ENCODE results near the gene PCBP3. TPM values are rescaled to one million over a fixed set of nuclear protein-coding genes. Genes with fewer than 3 reads are reported as not detected.

Gene PCBP3
- polyA plus RNA-seq, 1 donor (not counting 4 experiments of a cell fraction or from before 2014, with no cell fraction given), result 0.25 TPM

DNA sequence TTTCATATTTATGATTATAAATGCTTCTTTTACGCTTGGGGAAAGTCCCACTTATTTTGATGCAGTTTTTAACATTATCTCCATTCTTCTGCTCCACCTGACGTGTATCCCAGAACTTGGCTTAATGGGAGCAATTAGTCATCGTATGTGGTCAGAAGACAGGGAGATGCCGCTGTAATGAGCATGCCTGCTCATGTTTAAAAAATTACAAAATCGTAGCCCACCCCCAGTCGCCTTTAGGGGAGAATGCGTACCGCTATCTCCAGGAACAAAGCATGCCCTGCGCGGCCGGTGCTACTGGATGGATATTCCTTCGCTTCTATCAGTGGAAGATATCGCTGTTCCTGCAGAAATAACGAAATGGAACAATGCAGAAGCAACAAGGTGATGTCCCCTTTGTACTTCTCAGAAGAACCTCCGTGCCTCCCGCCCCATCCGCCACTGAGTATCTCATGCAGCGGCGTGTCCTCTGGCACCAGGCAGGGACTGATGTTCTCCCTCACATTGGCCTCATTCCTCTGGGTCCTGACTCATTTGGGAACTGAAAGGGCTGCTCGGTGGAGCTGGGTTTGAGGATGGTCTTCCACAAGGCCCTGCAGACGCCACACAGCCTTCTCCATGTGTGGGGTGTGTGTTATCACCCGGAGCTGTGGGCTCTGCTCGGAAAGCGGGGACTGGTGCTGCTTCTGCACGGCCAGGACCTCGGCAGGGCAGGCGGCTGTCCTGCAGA lies 221.7 kb downstream of the PCBP3 start:
- peaks cover 29% of the 10 kb centered on the region for H3K4me1 ChIP-seq (ENCODE audit: control insufficient read depth, extremely low read depth, insufficient read depth, low read length)
- peak overlapping the region; percentile 83 for H3K4me2 ChIP-seq (ENCODE audit: control insufficient read depth, extremely low read depth, insufficient read depth, low read depth, low read length)
- peak overlapping the region; percentile 24 for H3K9ac ChIP-seq (ENCODE audit: control insufficient read depth, extremely low read depth, insufficient read depth, low read length)
- peak; percentile 95 for FAIRE-seq
- dilution Hi-C loops (cut with MboI; ENCODE audit: extremely low pct_ligation_motif_present, low sequenced_read_pairs), result no loop called here
- DNase-seq (ENCODE audit: low read depth, low spot score), result peak; percentile 80
- H2AFZ ChIP-seq (ENCODE audit: control insufficient read depth, low read length), result peak overlapping the region; percentile 76
- no peaks in the 10 kb centered on the region for H4K20me1 ChIP-seq (ENCODE audit: control insufficient read depth, extremely low read depth, insufficient read depth, low read length)
- no peaks in the 10 kb centered on the region for H3K79me2 ChIP-seq (ENCODE audit: control insufficient read depth, insufficient read depth, low read length)
- no peaks in the 10 kb centered on the region for H3K9me3 ChIP-seq (ENCODE audit: control insufficient read depth, low read depth, low read length)
- no peaks in the 10 kb centered on the region for H3K36me3 ChIP-seq (ENCODE audit: control insufficient read depth in 2 of 2, extremely low read depth in 1 of 2, insufficient read depth in 2 of 2, low read length in 2 of 2)
- TF ChIP-seq, protein P1, sequence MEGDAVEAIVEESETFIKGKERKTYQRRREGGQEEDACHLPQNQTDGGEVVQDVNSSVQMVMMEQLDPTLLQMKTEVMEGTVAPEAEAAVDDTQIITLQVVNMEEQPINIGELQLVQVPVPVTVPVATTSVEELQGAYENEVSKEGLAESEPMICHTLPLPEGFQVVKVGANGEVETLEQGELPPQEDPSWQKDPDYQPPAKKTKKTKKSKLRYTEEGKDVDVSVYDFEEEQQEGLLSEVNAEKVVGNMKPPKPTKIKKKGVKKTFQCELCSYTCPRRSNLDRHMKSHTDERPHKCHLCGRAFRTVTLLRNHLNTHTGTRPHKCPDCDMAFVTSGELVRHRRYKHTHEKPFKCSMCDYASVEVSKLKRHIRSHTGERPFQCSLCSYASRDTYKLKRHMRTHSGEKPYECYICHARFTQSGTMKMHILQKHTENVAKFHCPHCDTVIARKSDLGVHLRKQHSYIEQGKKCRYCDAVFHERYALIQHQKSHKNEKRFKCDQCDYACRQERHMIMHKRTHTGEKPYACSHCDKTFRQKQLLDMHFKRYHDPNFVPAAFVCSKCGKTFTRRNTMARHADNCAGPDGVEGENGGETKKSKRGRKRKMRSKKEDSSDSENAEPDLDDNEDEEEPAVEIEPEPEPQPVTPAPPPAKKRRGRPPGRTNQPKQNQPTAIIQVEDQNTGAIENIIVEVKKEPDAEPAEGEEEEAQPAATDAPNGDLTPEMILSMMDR (optimal IDR thresholded peaks at IDR 0.05 in 1 of 3, IDR thresholded peaks at IDR 0.05 in 1 of 3, conservative IDR thresholded peaks at IDR 0.05 in 1 of 3; ENCODE audit: extremely low read depth in 1 of 3, insufficient read depth in 2 of 3, low read length in 3 of 3), result no peak
- H3K27ac ChIP-seq (ENCODE audit: control insufficient read depth, insufficient read depth, low read length), result peak overlapping the region; percentile 55
- H3K4me3 ChIP-seq (ENCODE audit: control insufficient read depth in 2 of 3, extremely low read depth in 1 of 3, insufficient read depth in 2 of 3, low read depth in 1 of 3, low read length in 3 of 3), result peak overlapping the region in 2 of 3 experiments; percentile 48 to 53
- no peaks in the 10 kb centered on the region for H3K9me1 ChIP-seq (ENCODE audit: control insufficient read depth, extremely low read depth, insufficient read depth, low read length)
- no peaks in the 10 kb centered on the region for H3K27me3 ChIP-seq (ENCODE audit: control insufficient read depth, extremely low read depth, insufficient read depth, low read length)

DNA sequence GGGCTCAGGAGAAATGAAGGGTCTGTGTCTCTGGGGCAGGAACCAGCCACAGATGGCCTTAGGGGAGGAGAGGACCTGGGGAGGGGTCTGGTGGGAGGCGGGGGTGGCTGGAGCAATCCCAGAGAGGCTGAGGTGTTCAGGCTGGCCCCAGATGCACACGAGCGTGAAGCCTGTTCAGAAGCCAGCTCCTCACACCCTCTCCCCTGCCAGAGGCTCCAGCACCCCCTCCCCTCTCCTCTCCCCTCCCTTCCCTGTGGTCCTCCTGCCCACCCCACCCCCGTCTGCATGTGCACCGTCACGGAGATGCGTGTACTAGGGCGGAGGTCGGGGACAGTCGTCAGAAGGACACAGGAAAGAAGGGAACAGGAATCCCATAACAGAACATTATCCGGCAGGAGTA lies 223.0 kb downstream of the PCBP3 start:
- DNase-seq (ENCODE audit: low read depth, low spot score) (no peak), FAIRE-seq (no peak)
- TF ChIP-seq EZH2 (IDR thresholded peaks at IDR 0.05; ENCODE audit: low read length), result no peak
- TF ChIP-seq, protein P1 (optimal IDR thresholded peaks at IDR 0.05 in 1 of 3, IDR thresholded peaks at IDR 0.05 in 1 of 3, conservative IDR thresholded peaks at IDR 0.05 in 1 of 3; ENCODE audit: extremely low read depth in 1 of 3, insufficient read depth in 2 of 3, low read length in 3 of 3), result no peak
- no peaks in the 10 kb centered on the region for H3K79me2 ChIP-seq (ENCODE audit: control insufficient read depth, insufficient read depth, low read length)
- H2AFZ ChIP-seq (ENCODE audit: control insufficient read depth, low read length), result no peak overlapping the region
- peaks cover 30% of the 10 kb centered on the region for H3K4me1 ChIP-seq (ENCODE audit: control insufficient read depth, extremely low read depth, insufficient read depth, low read length)
- dilution Hi-C loops (cut with MboI; ENCODE audit: extremely low pct_ligation_motif_present, low sequenced_read_pairs), result no loop called here
- no peak overlapping the region for H3K27ac ChIP-seq (ENCODE audit: control insufficient read depth, insufficient read depth, low read length)
- no peak overlapping the region for H3K4me3 ChIP-seq (ENCODE audit: control insufficient read depth in 2 of 3, extremely low read depth in 1 of 3, insufficient read depth in 2 of 3, low read depth in 1 of 3, low read length in 3 of 3)
- H3K27me3 ChIP-seq (ENCODE audit: control insufficient read depth, extremely low read depth, insufficient read depth, low read length), result no peaks in the 10 kb centered on the region
- H3K4me2 ChIP-seq (ENCODE audit: control insufficient read depth, extremely low read depth, insufficient read depth, low read depth, low read length), result no peak overlapping the region
- H3K36me3 ChIP-seq (ENCODE audit: control insufficient read depth in 2 of 2, extremely low read depth in 1 of 2, insufficient read depth in 2 of 2, low read length in 2 of 2), result no peaks in the 10 kb centered on the region
- no peaks in the 10 kb centered on the region for H4K20me1 ChIP-seq (ENCODE audit: control insufficient read depth, extremely low read depth, insufficient read depth, low read length)
- H3K9me3 ChIP-seq (ENCODE audit: control insufficient read depth, low read depth, low read length), result no peaks in the 10 kb centered on the region
- no peak overlapping the region for H3K9ac ChIP-seq (ENCODE audit: control insufficient read depth, extremely low read depth, insufficient read depth, low read length)
- H3K9me1 ChIP-seq (ENCODE audit: control insufficient read depth, extremely low read depth, insufficient read depth, low read length), result no peaks in the 10 kb centered on the region
